Fibroblast of skin of abdomen (primary cell): ENCODE data around the gene DYNC2I2. TPM values are rescaled to one million over a fixed set of nuclear protein-coding genes. Genes with fewer than 3 reads are reported as not detected.
"Not testable (repeated sequence)": the region's sequence is repeated elsewhere in the genome, so short reads cannot be mapped to it uniquely, and the experiment has no call there.

ENCODE experiments used
- DNase-seq: peaks from one replicate; pipeline ENCODE4 v3.0.0-alpha.2; 2013
- polyA plus RNA-seq, 2 experiments: library from polyadenylated mRNA; unstranded; fragments of 120-200 nt; gene quantifications; one replicate each; pipeline ENCODE4 v1.2.1, GENCODE V29; 2013; ENCODE audit not compliant: insufficient read length in 2 of 2

DYNC2I2 gene
- 32.4 TPM for polyA plus RNA-seq (2013, experiment 1 of 2; ENCODE audit: insufficient read length)
- polyA plus RNA-seq (2013, experiment 2 of 2; ENCODE audit: insufficient read length) = 34.2 TPM

- peak; percentile 94 for DNase-seq
Measured at GRCh38 chr9:128656416-128657343, at the start of gene DYNC2I2. Gene DYNC2I2, minus strand, starts transcription at chr9:128656847. Its CDS starts 121 bp downstream, at chr9:128656726.

GRCh38 chr9:128706045-128706444 is 49.4 kb upstream of the DYNC2I2 start:
- DNase-seq = no peak

GRCh38 chr9:128705051-128705965 is 48.7 kb upstream of the DYNC2I2 start:
- no peak for DNase-seq

- DNase-seq = no peak
Measured at GRCh38 chr9:128704356-128704670, 47.7 kb upstream of the DYNC2I2 start.

- DNase-seq = no peak
Measured at GRCh38 chr9:128703616-128704355, 47.1 kb upstream of the DYNC2I2 start.

- peak; percentile 14 for DNase-seq
Measured at GRCh38 chr9:128702949-128703615, 46.4 kb upstream of the DYNC2I2 start.

- DNase-seq = peak; percentile 77
Measured at GRCh38 chr9:128702445-128702948, 45.9 kb upstream of the DYNC2I2 start, which contains the start of gene PKN3. Gene PKN3, plus strand, starts transcription at chr9:128702503. Its CDS starts 413 bp downstream, at chr9:128702916.

- DNase-seq = no peak
Measured at GRCh38 chr9:128701227-128701854, 44.7 kb upstream of the DYNC2I2 start.

GRCh38 chr9:128699096-128699795 is 42.6 kb upstream of the DYNC2I2 start:
- not testable (repeated sequence) for DNase-seq

GRCh38 chr9:128696923-128697707 is 40.5 kb upstream of the DYNC2I2 start:
- no peak for DNase-seq

GRCh38 chr9:128694344-128694743 is 37.7 kb upstream of the DYNC2I2 start:
- no peak for DNase-seq

GRCh38 chr9:128693738-128694137 is 37.1 kb upstream of the DYNC2I2 start:
- DNase-seq = not testable (repeated sequence)

- DNase-seq = no peak
Measured at GRCh38 chr9:128690684-128691034, 34.0 kb upstream of the DYNC2I2 start.

- DNase-seq = peak; percentile 59
Measured at GRCh38 chr9:128689820-128690683, 33.4 kb upstream of the DYNC2I2 start.

GRCh38 chr9:128689293-128689774 is 32.7 kb upstream of the DYNC2I2 start:
- DNase-seq = no peak

- DNase-seq = peak; percentile 96
Measured at GRCh38 chr9:128688501-128689292, 32.0 kb upstream of the DYNC2I2 start, which contains the start of gene SET. Gene SET, plus strand, starts transcription at chr9:128689222. Its CDS starts 361 bp downstream, at chr9:128689583.

- no peak for DNase-seq
Measured at GRCh38 chr9:128687453-128687852, 30.8 kb upstream of the DYNC2I2 start.
